UCSD-AML1 (cell line): ENCODE data around the gene DOCK8.

Source experiments
- DNase-seq: peaks from one replicate; lab custom pipeline; 2025; ENCODE audit not compliant: unreplicated experiment; lab: John Stamatoyannopoulos, UW

The DOCK8 gene

GRCh38 chr9:304106-304505 is 89.4 kb downstream of the DOCK8 start:
- no peak for DNase-seq

- no peak for DNase-seq
Measured at GRCh38 chr9:304519-305185, 90.0 kb downstream of the DOCK8 start.

- peak; percentile 37 for DNase-seq
Measured at GRCh38 chr9:306907-307306, 92.2 kb downstream of the DOCK8 start.

- DNase-seq: no peak
Measured at GRCh38 chr9:311841-312240, 97.2 kb downstream of the DOCK8 start.

- no peak for DNase-seq
Measured at GRCh38 chr9:312596-313320, 98.1 kb downstream of the DOCK8 start.

GRCh38 chr9:316382-316965 is 101.8 kb downstream of the DOCK8 start:
- no peak for DNase-seq

GRCh38 chr9:318646-319045 is 104.0 kb downstream of the DOCK8 start:
- DNase-seq: no peak

- no peak for DNase-seq
Measured at GRCh38 chr9:324971-325370, 110.3 kb downstream of the DOCK8 start.

- no peak for DNase-seq
Measured at GRCh38 chr9:326667-327066, 112.0 kb downstream of the DOCK8 start.

- no peak for DNase-seq
Measured at GRCh38 chr9:328453-328852, 113.8 kb downstream of the DOCK8 start.

GRCh38 chr9:331197-331596 is 116.5 kb downstream of the DOCK8 start:
- DNase-seq: no peak

GRCh38 chr9:335373-335772 is 120.7 kb downstream of the DOCK8 start:
- no peak for DNase-seq

GRCh38 chr9:336039-336438 is 121.4 kb downstream of the DOCK8 start:
- no peak for DNase-seq

GRCh38 chr9:338602-339001 is 123.9 kb downstream of the DOCK8 start:
- DNase-seq: no peak

GRCh38 chr9:341634-342421 is 127.2 kb downstream of the DOCK8 start:
- DNase-seq: no peak

- no peak for DNase-seq
Measured at GRCh38 chr9:343773-344172, 129.1 kb downstream of the DOCK8 start.

GRCh38 chr9:346111-346571 is 131.5 kb downstream of the DOCK8 start:
- no peak for DNase-seq

GRCh38 chr9:347667-348292 is 133.1 kb downstream of the DOCK8 start:
- DNase-seq: no peak

- DNase-seq: no peak
Measured at GRCh38 chr9:350384-350783, 135.7 kb downstream of the DOCK8 start.

- no peak for DNase-seq
Measured at GRCh38 chr9:351916-352315, 137.3 kb downstream of the DOCK8 start.

- no peak for DNase-seq
Measured at GRCh38 chr9:353077-353476, 138.4 kb downstream of the DOCK8 start.
